ENCODE measurements around the gene CAMK1D. TPM values are rescaled to one million over a fixed set of nuclear protein-coding genes. Genes with fewer than 3 reads are reported as not detected.
"Not testable (repeated sequence)": the region's sequence is repeated elsewhere in the genome, so short reads cannot be mapped to it uniquely, and the experiment has no call there.

Gene CAMK1D
- polyA plus RNA-seq, 1 experiment: 8.2 TPM

GRCh38 chr10:12712293-12712983, 363.1 kb downstream of the CAMK1D start:
- H3K27me3 ChIP-seq (ENCODE audit: control insufficient read depth, insufficient read depth, low read length): no peaks in the 10 kb centered on the region
- POLR2A ChIA-PET: no interaction called here
- no peak overlapping the region for H3K27ac ChIP-seq (ENCODE audit: low read depth, low read length)
- no peak for DNase-seq (ENCODE audit: low read depth, low spot score)
- CTCF ChIA-PET: interaction anchor here (0.7 to 6.3 kb wide), 13 partner anchors 9 to 497 kb away, joined by 3 to 93 read pairs (median 10); no protein-coding TSS in a partner anchor
- no peak overlapping the region for H3K4me3 ChIP-seq (ENCODE audit: low read depth, low read length)
- peaks cover 3% of the 10 kb centered on the region; the same call in 1 of the 2 replicates for H3K9me3 ChIP-seq (ENCODE audit: control insufficient read depth, insufficient read depth, low read length)
- no peak for TF ChIP-seq CTCF (IDR thresholded peaks at IDR 0.05; ENCODE audit: low read depth, low read length)

GRCh38 chr10:12712984-12713316, 363.6 kb downstream of the CAMK1D start:
- POLR2A ChIA-PET; DNase-seq (ENCODE audit: low read depth, low spot score); H3K27me3 ChIP-seq (ENCODE audit: control insufficient read depth, insufficient read depth, low read length); H3K9me3 ChIP-seq (ENCODE audit: control insufficient read depth, insufficient read depth, low read length); H3K4me3 ChIP-seq (ENCODE audit: low read depth, low read length); H3K27ac ChIP-seq (ENCODE audit: low read depth, low read length): not testable (repeated sequence)
- CTCF ChIA-PET: interaction anchor here (0.7 to 6.3 kb wide), 6 partner anchors 10 to 497 kb away, joined by 3 to 93 read pairs (median 32); no protein-coding TSS in a partner anchor

- CTCF ChIA-PET: interaction anchor here (1.3 kb wide), 1 partner anchor 186 kb away, joined by 7 read pairs; no protein-coding TSS in a partner anchor
- no peak for DNase-seq (ENCODE audit: low read depth, low spot score)
- POLR2A ChIA-PET: no interaction called here
- peaks cover 3% of the 10 kb centered on the region; the same call in 1 of the 2 replicates for H3K9me3 ChIP-seq (ENCODE audit: control insufficient read depth, insufficient read depth, low read length)
- no peak for TF ChIP-seq CTCF (IDR thresholded peaks at IDR 0.05; ENCODE audit: low read depth, low read length)
- H3K27me3 ChIP-seq (ENCODE audit: control insufficient read depth, insufficient read depth, low read length): no peaks in the 10 kb centered on the region
- H3K4me3 ChIP-seq (ENCODE audit: low read depth, low read length): no peak overlapping the region
- H3K27ac ChIP-seq (ENCODE audit: low read depth, low read length): no peak overlapping the region
These were observed 366.7 kb downstream of the CAMK1D start for GRCh38 chr10:12716042-12716441.

- Histone ChIP-seq H3K27me3 (ENCODE audit: control insufficient read depth, insufficient read depth, low read length) (no peaks in the 10 kb centered on the region), H3K9me3 (ENCODE audit: control insufficient read depth, insufficient read depth, low read length) (no peaks in the 10 kb centered on the region), H3K4me3 (ENCODE audit: low read depth, low read length) (no peak overlapping the region), H3K27ac (ENCODE audit: low read depth, low read length) (no peak overlapping the region)
- POLR2A ChIA-PET: interaction anchor here (0.6 kb wide), 1 partner anchor 522 kb away, joined by 3 read pairs; the partner anchor contains the start of gene CDC123
- TF ChIP-seq CTCF (IDR thresholded peaks at IDR 0.05; ENCODE audit: low read depth, low read length): no peak
- DNase-seq (ENCODE audit: low read depth, low spot score): no peak
- CTCF ChIA-PET: interaction anchor here (0.6 to 1.5 kb wide), 5 partner anchors 64 to 454 kb away, joined by 3 to 9 read pairs (median 5); no protein-coding TSS in a partner anchor
These were observed 368.8 kb downstream of the CAMK1D start for GRCh38 chr10:12717981-12718707.

GRCh38 chr10:12719365-12719764, 370.0 kb downstream of the CAMK1D start:
- POLR2A ChIA-PET: interaction anchor here (0.5 kb wide), 1 partner anchor 1163 kb away, joined by 4 read pairs; no protein-coding TSS in a partner anchor
- Histone ChIP-seq H3K9me3 (ENCODE audit: control insufficient read depth, insufficient read depth, low read length) (no peaks in the 10 kb centered on the region), H3K4me3 (ENCODE audit: low read depth, low read length) (no peak overlapping the region), H3K27me3 (ENCODE audit: control insufficient read depth, insufficient read depth, low read length) (no peaks in the 10 kb centered on the region), H3K27ac (ENCODE audit: low read depth, low read length) (no peak overlapping the region)
- no peak for DNase-seq (ENCODE audit: low read depth, low spot score)
- CTCF ChIA-PET: no interaction called here
- no peak for TF ChIP-seq CTCF (IDR thresholded peaks at IDR 0.05; ENCODE audit: low read depth, low read length)

Data from AG04450 (cell line).